Measurements from ENCODE around the gene VWA5B2. TPM values are rescaled to one million over a fixed set of nuclear protein-coding genes. Genes with fewer than 3 reads are reported as not detected.

The VWA5B2 gene
- total RNA-seq, 1 donor from 2014 or later, result 1.1 TPM

DNA sequence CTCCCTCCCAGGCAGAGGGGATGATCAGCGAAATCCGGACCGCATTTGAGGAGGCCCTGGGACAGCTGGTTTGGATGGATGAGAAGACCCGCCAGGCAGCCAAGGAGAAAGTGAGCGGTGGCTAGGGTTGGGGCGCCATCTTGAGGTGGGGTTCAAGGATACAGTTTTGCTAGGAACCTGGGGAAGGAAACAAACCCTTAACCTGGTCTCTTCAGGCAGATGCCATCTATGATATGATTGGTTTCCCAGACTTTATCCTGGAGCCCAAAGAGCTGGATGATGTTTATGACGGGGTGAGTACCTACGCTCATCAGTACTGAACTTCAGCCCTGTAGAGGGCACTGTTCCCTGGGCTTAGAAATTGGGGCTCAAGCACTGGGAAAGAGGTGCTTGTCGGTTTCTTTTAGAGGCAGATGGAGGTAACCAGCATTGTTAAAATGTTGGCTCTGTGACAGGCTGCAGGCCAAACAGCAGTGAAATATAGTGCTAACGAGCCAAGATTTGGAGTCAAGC lies 60.1 kb downstream of the VWA5B2 start:
- TF ChIP-seq, protein P1, sequence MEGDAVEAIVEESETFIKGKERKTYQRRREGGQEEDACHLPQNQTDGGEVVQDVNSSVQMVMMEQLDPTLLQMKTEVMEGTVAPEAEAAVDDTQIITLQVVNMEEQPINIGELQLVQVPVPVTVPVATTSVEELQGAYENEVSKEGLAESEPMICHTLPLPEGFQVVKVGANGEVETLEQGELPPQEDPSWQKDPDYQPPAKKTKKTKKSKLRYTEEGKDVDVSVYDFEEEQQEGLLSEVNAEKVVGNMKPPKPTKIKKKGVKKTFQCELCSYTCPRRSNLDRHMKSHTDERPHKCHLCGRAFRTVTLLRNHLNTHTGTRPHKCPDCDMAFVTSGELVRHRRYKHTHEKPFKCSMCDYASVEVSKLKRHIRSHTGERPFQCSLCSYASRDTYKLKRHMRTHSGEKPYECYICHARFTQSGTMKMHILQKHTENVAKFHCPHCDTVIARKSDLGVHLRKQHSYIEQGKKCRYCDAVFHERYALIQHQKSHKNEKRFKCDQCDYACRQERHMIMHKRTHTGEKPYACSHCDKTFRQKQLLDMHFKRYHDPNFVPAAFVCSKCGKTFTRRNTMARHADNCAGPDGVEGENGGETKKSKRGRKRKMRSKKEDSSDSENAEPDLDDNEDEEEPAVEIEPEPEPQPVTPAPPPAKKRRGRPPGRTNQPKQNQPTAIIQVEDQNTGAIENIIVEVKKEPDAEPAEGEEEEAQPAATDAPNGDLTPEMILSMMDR (IDR thresholded peaks at IDR 0.05; ENCODE audit: unreplicated experiment), result peak; percentile 23
- no peaks in the 10 kb centered on the region for H3K36me3 Mint-ChIP-seq

DNA sequence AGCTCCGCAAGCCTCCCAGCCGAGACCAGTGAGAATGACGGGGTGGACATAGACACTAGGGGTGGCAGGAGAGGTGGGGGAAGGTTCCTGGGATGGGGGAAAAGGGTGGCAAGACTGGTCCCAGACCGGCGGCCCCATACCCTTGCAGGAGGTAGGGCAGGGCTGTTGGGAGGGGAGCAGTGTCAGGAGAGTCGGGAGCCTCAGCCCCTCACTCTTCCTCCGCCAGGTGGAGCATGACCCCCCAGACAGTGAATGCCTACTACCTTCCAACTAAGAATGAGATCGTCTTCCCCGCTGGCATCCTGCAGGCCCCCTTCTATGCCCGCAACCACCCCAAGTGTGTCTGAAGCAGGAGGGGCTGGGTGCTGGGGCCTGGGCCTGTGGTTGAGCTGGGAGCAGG lies 60.9 kb downstream of the VWA5B2 start:
- Mint-ChIP-seq H3K27ac (no peak overlapping the region), H3K4me3 (no peak overlapping the region), H3K9me3 (no peaks in the 10 kb centered on the region), H3K36me3 (no peaks in the 10 kb centered on the region), H3K4me1 (no peaks in the 10 kb centered on the region), H3K27me3 (ENCODE audit: low read depth) (peaks cover 49% of the 10 kb centered on the region)
- TF ChIP-seq, protein P1 (IDR thresholded peaks at IDR 0.05; ENCODE audit: unreplicated experiment), result no peak
- no peak for DNase-seq (ENCODE audit: low spot score in 2 of 2, unreplicated experiment in 2 of 2)

More for the DNA sequence above, 60.1 kb downstream of the VWA5B2 start:
- Mint-ChIP-seq H3K27ac (no peak overlapping the region), H3K4me3 (no peak overlapping the region), H3K27me3 (ENCODE audit: low read depth) (peaks cover 46% of the 10 kb centered on the region), H3K4me1 (no peaks in the 10 kb centered on the region), H3K9me3 (no peaks in the 10 kb centered on the region)
- DNase-seq (ENCODE audit: low spot score in 2 of 2, unreplicated experiment in 2 of 2), result no peak

DNA sequence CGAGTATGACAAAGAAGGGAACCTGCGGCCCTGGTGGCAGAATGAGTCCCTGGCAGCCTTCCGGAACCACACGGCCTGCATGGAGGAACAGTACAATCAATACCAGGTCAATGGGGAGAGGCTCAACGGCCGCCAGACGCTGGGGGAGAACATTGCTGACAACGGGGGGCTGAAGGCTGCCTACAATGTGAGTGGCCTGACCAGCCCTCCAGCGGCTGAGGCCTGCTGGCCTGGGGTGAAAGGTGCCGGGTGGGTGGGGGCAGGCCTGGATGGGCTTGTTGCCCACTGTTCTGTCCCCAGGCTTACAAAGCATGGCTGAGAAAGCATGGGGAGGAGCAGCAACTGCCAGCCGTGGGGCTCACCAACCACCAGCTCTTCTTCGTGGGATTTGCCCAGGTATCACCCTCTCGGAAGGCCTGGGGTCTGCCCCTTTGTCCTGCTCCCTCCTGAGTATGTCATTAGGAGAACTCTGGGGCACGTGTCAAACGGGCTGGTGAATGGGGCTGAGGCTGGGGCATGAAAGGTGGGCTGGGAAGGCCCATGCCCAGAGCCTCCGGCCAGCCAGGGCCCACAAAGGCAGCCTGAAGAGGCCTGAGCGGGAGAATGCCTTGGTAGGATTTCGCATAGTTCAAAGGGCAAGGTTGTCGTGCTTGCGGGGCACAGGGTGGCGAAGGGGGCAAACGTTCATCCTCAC lies 61.8 kb downstream of the VWA5B2 start:
- H3K27ac Mint-ChIP-seq, result no peak overlapping the region
- H3K9me3 Mint-ChIP-seq, result no peaks in the 10 kb centered on the region
- no peaks in the 10 kb centered on the region for H3K36me3 Mint-ChIP-seq
- TF ChIP-seq, protein P1 (IDR thresholded peaks at IDR 0.05; ENCODE audit: unreplicated experiment), result no peak
- no peaks in the 10 kb centered on the region for H3K4me1 Mint-ChIP-seq
- no peak for DNase-seq (ENCODE audit: low spot score in 2 of 2, unreplicated experiment in 2 of 2)
- peaks cover 41% of the 10 kb centered on the region for H3K27me3 Mint-ChIP-seq (ENCODE audit: low read depth)
- H3K4me3 Mint-ChIP-seq, result no peak overlapping the region

Small RNA genes lying within 50 kb of the gene (microRNA-seq; reads per million reads assigned to microRNA genes)
- 2.9 reads per million, percentile 3 among the genes with 10 or more reads in this experiment for gene MIR1224

Other genes starting within 250 kb of the VWA5B2 start
- 60.4 to 63.4 TPM (median 62.3 TPM) in 3 replicates for gene ABCC5, start 211.7 kb upstream of the VWA5B2 start, total RNA-seq
- not detected in 3 replicates for gene HTR3D, start 197.8 kb upstream of the VWA5B2 start, total RNA-seq
- not detected in 3 replicates for gene HTR3C, start 176.5 kb upstream of the VWA5B2 start, total RNA-seq
- not detected in 3 replicates for gene HTR3E, start 132.5 kb upstream of the VWA5B2 start, total RNA-seq
- 38.2 to 42.2 TPM (median 39.0 TPM) in 3 replicates for gene EIF2B5, start 94.2 kb upstream of the VWA5B2 start, total RNA-seq
- 158 to 162 TPM (median 159 TPM) in 3 replicates for gene DVL3, start 74.2 kb upstream of the VWA5B2 start, total RNA-seq
- 247 to 261 TPM (median 254 TPM) in 3 replicates for gene AP2M1, start 54.7 kb upstream of the VWA5B2 start, total RNA-seq
- 65.7 to 67.9 TPM (median 67.8 TPM) in 3 replicates for gene ABCF3, start 43.4 kb upstream of the VWA5B2 start, total RNA-seq
- gene ALG3, start 19.4 kb downstream of the VWA5B2 start, total RNA-seq, result 36.0 to 40.9 TPM (median 36.6 TPM) in 3 replicates
- 3.8 to 4.9 TPM (median 4.2 TPM) in 3 replicates for gene EEF1AKMT4, start 20.1 kb downstream of the VWA5B2 start, total RNA-seq
- 0.16 TPM in 2 of 3 replicates, not detected in the other for gene CAMK2N2, start 32.0 kb downstream of the VWA5B2 start, total RNA-seq
- gene ECE2, start 46.4 kb downstream of the VWA5B2 start, total RNA-seq, result not detected in 3 replicates
- gene PSMD2, start 69.7 kb downstream of the VWA5B2 start, total RNA-seq, result 223 to 240 TPM (median 232 TPM) in 3 replicates
- gene EIF4G1, start 85.0 kb downstream of the VWA5B2 start, total RNA-seq, result 364 to 377 TPM (median 376 TPM) in 3 replicates
- 14.3 to 17.4 TPM (median 15.1 TPM) in 3 replicates for gene FAM131A, start 108.0 kb downstream of the VWA5B2 start, total RNA-seq
- gene CLCN2, start 132.0 kb downstream of the VWA5B2 start, total RNA-seq, result 16.6 to 17.0 TPM (median 16.9 TPM) in 3 replicates
- 76.4 to 82.4 TPM (median 78.7 TPM) in 3 replicates for gene POLR2H, start 132.1 kb downstream of the VWA5B2 start, total RNA-seq
- gene THPO, start 148.6 kb downstream of the VWA5B2 start, total RNA-seq, result 0.56 to 1.1 TPM (median 0.63 TPM) in 3 replicates
- 5.6 to 6.8 TPM (median 6.4 TPM) in 3 replicates for gene CHRD, start 150.5 kb downstream of the VWA5B2 start, total RNA-seq